Germinal center (tissue), 1 donor: ENCODE data around the gene PSMF1.

ENCODE experiments used
- DNase-seq: peaks from one replicate; pipeline ENCODE4 v3.0.0; 2012; ENCODE audit warnings: mixed read lengths, low spot score

Gene PSMF1, protein sequence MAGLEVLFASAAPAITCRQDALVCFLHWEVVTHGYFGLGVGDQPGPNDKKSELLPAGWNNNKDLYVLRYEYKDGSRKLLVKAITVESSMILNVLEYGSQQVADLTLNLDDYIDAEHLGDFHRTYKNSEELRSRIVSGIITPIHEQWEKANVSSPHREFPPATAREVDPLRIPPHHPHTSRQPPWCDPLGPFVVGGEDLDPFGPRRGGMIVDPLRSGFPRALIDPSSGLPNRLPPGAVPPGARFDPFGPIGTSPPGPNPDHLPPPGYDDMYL

DNA sequence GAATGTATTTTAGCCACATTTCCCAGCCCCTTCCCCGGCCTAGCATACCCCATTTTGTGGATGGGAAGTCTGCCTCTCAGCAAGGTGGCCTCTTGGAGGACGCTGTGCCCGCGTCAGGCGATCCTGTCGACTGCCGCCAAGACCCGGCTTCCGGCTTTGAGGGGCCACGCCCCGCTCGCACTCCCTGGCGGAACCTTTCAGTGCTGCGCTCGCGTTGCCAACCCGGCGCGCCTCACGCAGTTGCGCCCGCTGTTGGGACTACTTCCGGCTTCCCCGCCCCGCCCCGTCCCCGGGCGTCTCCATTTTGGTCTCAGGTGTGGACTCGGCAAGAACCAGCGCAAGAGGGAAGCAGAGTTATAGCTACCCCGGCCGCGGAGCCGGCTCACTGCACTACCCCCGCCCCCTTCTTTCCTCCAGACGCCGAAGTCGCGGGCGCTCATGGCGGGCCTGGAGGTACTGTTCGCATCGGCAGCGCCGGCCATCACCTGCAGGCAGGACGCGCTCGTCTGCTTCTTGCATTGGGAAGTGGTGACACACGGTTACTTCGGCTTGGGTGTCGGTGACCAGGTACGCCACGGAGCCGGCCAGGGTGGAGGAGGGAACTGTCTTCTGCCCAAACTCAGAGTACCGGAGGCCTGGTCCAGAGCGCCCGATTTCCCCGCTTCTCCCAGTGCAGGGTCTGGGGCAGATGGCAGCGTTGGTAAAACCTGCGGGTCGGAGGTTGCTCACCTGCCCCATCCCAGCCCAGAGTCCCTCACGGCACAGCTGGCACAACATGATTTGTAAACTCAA is at the start of gene PSMF1:
TSS of gene PSMF1 (plus strand) at position 267 of the 792 bp plus-strand sequence. CDS start at position 439, 172 bp downstream.
- peak; percentile 93 for DNase-seq

DNA sequence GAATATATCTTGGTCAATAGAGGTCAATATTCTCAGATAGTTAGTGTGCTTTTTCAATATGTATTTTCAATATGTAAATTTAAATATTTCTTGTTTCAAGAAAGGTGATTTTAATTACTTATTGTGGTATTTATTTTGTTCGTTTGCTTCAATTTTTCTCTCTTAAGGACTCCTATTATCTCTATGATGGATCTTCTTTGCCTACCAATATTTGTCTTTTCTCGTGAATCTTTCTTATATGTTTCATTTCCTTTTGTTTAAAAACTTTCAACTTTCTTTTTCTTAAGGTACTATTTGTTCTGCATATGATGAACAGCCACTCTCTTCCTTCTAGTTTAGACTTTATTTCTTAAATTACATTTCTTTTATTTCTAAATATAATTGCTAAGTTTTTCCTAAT is 46.1 kb upstream of the PSMF1 start:
- DNase-seq: no peak

DNA sequence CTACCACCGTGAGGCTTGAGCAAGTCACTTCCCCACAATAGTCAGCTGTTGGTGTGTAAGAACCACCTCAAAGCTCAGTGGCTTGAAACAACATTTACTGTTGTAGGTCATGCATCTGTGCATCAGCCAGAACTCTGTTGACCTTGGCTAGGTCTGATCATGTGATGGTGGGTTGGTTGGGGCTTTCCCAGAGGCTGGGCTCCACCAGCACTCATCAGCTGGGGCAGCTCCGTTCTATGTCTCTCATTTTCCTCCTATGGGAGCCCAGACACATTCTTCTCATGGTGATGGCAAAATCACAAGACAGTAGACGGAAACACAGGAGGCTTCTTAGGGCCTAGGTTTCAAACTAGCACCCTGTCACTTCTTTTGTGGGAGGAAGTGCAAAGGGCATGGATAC is 42.8 kb upstream of the PSMF1 start:
- DNase-seq: no peak

DNA sequence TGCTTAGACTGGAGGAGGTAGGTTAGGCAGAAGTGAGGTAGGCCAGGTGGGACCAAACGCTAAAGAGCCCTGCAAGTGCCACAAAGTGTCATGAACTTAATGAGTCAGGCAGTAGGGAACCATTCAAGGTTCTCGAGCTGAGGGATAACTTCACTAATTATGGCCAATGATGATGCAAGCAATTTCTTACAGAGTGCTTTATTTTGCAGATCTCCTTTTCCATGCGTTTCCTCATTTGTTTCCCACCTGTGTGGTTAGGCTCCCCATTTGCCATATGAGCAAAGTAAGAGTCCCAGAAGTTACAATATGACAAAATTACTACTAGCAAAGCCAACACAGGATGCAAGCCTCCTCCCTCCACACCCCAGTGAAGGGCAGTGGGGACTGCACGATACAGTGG is 36.5 kb upstream of the PSMF1 start:
- no peak for DNase-seq

DNA sequence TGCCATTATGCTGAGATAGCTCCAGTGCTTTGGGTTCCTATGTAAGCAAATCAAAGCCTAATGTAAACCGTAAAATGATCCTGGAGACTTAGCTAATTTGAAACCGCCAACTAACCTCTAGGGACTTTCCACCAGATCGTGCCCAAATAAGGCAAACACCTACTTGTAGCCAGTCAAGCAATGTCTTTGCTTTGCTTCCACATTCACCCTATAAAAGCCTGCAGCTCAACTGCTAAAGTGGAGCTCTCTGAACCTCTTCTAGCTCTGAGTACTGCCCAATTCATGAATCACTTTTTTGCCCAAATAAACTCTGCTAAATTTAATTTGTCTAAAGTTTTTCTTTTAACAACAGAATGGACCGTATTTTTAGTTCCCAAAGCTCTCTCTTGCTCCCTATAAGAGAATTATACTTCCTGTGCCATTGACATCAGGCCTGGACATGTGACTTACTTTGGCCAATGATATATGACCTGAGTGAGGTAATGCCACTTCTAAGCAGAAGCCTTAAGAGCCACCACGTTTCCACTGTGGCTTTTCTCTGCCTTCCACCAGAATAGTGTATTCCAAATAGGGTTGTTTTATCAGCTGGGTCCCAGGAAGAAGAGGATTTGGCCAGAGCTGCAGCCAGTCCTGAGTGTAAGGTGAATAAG is 34.8 kb upstream of the PSMF1 start:
- DNase-seq: no peak

DNA sequence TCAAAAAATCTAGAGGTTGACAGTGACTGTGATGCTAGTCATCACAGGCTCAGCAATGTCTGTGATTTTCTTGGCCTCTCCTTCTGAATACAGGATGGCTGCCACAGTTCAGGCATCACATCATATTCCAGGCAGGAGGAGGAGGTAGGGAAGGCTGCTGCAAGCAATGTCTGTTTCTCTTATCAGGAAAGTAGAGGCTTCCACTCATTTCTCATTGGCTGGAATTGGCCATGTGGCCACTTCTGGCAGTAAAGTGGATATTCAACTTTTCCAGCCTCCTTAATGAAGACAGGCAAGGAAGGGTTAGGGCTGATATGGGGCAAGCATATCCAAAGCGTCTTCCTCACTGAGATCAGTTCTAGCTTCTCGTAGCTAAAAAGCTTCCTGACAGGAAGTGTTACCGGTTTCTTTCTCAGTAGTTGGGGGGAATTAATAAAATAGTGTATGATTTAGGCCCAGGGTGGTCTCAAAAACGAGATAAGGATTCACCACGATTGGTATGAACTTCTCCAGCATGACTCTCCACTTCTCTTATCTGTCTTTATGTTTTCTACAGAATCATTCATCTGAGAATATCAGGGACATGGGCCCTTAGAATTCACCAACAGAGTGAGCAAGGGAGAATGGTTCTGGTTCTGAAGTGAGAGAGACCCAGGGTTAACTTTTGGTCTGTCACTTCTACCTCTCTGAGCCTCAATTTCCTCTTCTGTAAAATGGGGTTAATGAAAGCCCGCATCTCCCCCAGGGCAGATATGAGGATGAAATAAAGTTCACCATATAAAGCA is 32.7 kb upstream of the PSMF1 start:
- no peak for DNase-seq

DNA sequence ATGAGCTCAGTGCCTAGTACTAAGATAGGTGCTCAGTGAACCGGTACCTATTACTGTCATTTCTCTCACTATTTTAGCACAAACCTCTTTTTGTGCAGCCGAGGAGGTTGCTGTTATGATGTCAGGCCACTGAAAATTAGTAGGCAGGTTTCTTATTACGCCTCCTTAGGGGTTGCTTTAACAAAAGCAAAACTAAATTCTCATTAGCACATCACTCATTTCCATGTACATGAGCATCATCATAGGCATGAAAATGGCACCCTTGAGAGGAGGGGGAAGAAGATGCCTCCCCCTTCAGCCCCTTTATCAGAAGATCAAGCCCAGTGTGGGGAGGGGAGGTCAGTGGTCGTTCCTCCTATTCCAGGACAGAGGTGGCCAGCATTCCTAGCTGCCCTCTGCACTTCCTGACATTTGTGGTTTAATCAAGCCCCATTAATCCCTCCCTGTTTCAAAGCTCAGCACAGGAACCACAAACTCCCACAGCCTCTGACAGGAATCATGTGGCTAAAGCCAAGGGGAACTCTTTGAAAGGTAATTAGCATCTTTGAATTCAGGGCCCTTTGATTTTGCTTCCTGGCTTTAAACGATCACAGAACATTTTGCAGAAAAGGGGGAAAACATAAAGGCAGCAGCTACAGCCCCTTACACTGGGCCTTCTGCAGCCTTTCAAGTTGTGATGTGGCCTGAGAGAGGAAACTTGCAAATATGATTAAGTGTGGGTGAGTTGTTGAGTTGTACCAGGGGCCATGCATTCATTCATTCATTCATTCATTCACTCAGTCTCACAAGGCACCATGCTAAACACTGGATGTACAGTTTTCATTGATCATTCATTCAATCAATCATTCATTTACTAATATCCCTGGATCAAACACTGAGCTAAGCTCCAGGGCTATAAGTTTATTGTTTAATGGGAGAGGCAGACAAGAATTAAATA is 31.9 kb upstream of the PSMF1 start:
- no peak for DNase-seq

DNA sequence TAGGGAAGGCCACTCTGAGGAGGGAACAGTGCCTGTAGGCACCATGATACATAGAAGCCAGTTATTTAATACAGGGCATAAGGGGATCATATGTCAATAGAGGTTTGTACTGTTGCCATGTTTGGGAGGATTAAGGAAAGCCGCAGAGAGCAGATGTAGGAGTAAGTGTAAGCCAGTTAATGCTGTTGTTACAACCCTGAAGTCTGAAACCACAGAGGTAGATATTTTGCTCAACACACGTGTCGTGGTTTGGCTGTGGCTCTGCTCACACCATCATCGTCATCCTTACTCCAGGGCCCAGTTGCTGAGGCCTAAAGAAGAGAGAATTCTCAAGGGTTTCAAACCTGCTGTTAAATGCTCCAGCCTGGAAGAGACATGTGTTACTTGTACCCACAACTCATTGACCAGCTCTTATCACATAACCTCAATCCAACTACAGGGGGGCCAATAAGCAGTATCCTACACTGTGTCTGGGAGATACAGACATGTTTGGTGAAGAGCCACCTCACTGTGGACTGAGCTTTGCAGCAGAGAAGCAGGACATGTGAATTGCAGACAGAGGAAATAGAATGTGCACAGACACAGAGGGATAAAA is 31.0 kb upstream of the PSMF1 start:
- DNase-seq: no peak

DNA sequence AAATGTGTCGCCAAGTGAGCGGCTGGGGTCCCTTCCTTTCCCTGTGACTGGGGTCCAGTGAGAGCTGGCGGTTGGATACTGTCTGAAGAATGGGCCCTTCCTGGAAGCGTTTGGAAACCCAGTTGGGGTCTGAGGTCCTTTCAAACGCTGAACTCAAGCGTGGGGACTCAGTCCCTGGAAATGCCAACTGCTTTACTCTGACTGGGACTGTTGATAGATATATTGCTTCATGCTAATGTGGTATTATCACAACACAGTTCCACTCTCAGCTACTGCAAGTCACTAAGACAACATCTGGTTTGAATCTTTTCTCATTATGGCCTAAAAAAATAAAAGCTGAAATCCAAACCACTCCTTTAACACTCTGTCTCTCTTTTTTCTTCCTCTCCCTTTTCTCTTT is 23.7 kb upstream of the PSMF1 start:
- DNase-seq: no peak

DNA sequence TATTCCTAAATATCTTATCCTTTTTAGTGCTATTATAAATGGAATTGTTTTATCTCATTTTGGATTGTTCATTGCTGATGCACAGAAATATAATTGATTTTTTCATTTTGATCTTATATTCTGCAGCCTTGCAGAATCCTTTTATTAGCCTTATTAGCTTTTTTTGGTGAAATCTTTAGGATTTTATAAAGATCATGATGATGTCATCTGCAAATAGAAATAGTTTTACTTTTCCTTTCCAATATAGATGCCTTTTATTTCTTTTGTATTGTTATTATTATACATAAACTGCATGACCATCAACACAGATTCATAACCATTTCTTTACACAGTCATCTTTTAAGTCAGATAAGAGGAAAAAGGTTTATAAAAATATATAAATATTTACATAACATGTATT is 16.9 kb upstream of the PSMF1 start:
- DNase-seq: no peak

DNA sequence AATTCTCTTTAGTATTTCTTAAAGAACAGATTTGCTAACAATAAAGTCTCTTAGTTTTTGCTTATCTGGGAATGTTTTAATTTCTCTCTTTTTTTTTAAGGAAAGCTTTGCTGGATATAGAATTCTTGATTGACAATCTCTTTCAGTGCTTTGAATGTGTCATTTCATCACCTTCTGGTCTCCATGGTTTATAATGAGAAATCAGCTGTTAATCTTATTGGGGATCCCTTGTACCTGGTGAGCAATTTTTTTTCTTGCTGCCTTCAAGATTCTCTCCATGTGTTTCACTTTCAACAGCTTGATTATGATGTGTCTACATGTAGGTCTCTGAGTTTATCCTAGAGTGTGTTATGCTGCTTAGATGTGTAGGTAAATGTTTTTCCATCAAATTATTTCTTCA is 16.4 kb upstream of the PSMF1 start:
- no peak for DNase-seq

DNA sequence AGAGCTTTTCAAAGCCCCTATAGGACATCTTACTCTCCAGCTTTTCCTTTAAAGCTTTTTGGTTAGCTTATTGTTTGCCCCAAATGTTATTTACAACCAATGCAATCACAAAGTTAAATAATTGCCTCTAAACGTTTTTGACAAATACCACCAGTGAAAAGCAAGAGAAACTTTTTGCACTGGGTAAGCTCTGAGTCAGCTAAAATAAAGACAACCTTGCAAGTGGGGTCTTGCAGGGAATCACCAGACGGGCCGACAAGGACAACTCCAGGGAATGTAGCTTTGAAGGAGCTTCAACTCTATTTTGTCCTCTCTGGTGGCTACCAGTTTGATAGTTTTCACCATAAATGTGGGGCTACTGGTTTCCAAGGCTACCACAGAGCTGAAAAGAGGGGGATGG is 14.7 kb upstream of the PSMF1 start:
- DNase-seq: no peak

DNA sequence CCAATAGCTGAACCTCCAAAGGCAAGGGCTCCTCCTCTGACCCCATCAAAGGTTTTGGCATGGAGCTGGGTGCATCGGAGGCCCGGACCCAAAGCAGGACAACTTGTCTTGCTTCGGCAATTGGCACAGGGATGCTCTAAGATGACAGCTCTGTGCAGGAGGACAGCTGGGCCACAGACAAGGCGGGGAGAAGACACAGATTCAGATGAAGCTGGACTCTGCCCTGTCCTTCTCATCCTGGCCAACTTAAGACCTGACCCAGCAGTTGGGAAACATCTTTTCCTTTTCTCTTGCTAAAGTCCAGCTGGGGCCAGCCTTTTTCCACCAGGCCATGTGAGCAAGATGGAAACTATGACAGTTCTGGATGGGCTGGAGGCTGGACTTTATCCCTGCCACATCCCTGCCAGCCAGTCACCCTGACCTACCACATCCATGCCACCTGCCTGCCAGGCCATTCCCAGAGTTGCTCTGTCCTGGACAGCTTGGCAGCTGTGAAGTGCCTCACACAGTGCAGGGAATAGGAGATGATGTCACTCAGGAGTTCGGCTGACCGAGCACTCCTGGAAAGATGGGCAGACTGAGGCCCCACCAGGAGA is 12.7 kb upstream of the PSMF1 start:
- no peak for DNase-seq

DNA sequence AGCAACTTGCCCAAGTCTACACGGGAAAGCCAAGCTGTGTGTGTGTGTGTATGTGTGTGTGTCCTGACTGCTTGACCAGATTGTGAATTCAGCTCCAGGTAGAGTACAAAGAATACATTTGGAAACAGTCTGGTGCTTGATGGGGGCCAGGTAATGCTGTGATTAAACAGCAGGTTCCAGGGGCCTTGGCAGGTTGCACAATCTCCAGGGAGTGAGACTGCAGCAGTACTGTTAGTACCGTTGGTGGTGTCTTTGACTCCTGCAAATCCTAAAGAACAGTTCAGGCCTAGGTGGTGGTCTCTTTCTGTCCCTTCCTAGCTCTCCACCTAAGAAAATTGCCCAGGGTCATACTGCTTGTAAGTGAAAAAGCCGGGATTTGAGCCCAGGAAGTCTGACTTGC is 11.2 kb upstream of the PSMF1 start:
- DNase-seq: no peak

DNA sequence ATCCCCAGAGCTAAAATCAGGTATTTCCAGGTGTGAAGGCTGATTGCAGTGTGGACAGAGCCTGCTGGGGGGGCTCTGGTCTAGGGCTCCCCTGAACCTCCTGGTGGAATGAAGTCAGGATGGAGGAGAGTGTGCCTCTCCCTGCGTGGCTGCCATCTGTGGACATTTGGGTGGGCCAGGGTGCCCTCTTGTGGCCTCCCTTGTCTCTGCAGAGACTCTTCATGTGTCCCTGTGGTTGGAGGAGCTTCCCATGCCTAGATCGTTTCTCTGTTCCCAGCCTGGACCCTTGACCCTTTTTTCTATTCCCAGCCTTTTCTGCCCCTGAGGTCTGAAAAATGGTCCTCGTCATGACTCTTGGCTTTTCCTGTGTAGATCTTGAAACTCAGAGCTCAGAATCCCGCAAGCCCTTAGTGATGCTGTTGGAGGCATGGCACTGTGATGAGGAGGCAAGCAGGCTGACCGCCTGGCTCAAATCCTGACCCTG is 9.9 kb upstream of the PSMF1 start:
- DNase-seq: peak; percentile 53

DNA sequence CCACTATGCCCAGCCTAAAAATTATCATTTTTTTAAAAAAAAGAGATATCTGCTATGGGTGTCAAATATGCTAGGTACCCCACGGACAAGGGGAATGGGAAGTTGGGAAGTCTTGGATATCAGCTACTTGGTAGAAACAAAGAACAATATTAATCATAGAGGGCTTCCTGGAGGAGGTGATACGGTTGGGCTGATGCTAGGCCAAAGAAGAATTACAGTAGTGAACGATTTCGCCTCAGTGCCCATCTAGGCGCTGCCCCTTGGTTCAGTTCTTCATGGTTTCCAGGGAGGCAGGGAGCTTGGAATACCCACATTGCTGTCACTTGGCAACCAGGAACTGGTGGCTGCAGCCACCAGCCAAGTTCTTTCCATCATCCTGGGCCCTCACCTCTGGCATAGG is 5.5 kb upstream of the PSMF1 start:
- DNase-seq: no peak

DNA sequence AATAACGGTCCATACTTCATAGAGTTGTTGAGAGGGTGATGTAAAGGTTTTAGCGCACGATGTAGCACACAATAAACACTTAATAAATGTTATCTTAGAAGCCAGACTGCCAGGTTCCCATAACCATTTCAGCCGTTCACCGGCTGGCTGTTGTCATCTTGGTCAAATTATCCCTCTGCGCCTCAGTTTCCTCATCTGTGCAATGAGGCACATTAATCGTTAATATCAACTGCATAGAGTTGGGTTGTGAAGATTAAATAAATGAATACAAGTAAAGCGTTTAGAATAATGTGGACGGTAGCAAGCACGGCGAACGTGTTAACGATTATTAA is 432 bp upstream of the PSMF1 start:
- no peak for DNase-seq

DNA sequence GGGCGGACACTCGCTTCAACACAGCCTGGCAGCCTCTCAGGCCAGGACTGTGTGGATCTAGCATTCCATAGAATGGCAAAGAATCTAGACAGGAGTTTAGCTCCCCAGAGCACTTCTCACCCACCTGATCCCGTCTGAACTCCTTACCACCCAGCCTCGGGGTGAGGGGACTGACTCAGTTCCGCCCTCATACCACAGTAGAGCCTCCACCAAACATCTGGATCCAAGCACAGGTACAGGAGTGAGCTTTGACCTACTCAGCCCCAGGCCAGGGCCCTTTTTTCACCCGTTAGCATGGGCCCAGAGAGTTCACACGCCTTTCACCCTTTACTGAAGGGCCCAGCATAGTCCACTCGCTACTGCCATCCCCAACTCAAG is 715 bp downstream of the PSMF1 start:
- no peak for DNase-seq

DNA sequence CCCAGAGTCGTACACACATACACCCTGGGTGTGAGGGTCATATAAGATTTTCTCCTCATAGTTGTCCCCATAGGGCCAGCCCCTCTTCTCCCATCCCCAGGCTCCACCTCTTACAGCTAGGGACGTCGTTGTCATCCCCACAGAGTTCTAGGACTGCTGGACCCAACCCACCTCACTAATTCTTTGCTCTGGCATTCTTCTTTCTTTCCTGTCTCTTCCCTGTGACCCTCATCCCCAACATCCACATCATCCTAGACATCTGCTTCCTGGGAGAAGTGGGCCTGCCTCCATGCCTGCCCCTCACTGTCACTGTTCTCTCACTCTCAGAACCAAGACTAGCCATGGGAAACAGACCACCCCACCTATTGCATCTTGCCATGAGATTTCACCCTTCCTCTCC is 1.1 kb downstream of the PSMF1 start:
- no peak for DNase-seq

DNA sequence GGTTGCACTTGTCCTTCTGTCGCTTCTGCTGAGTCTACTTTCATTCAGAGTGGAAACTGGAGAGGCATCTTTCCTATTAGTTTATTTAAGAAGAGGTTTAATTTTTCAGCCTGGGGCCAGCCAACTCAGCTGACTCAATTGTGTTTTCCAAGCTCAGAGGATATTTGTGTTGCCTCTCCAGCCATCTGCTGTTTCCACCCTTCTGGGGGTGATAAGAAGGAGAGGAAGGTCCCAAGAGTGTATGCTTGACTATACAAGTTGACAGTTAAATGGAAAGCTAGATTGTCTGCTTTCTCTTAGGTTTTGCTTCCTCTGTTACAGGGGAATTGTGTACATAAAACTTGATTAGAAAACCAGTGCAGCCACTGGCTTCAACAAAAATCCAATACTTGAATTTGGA is 3.0 kb downstream of the PSMF1 start:
- no peak for DNase-seq
